H1 (cell line): ENCODE measurements around the gene TRIM47. TPM values are rescaled to one million over a fixed set of nuclear protein-coding genes. Genes with fewer than 3 reads are reported as not detected.

Experiments used
- CHD1 ChIP-seq: IDR thresholded peaks from 2 replicates; pipeline ENCODE4 v1.6.1; 2012; ENCODE audit warnings: low read depth, low read length, improper control_type of control experiment
- CHD2 ChIP-seq: IDR thresholded peaks from 2 replicates; pipeline ENCODE4 v1.6.1; 2012; ENCODE audit warnings: low read length, improper control_type of control experiment
- NRF1 ChIP-seq: IDR thresholded peaks from 2 replicates; pipeline ENCODE4 v1.6.1; 2011; ENCODE audit warnings: mild to moderate bottlenecking, low read depth, low read length, improper control_type of control experiment
- POLR2AphosphoS5 ChIP-seq: IDR thresholded peaks from 2 replicates; pipeline ENCODE4 v1.6.1; 2011; ENCODE audit warnings: low read depth, low read length
- SAP30 ChIP-seq: fragments of 300-600 bp; sonication (generic); IDR thresholded peaks from 2 replicates; pipeline ENCODE4 v1.7.1; 2012; ENCODE audit warnings: low read length, moderate library complexity, mild to moderate bottlenecking, inconsistent platforms; ENCODE audit not compliant: insufficient read depth, insufficient replicate concordance
- SIX5 ChIP-seq: IDR thresholded peaks from 2 replicates; pipeline ENCODE4 v1.6.1; 2011; ENCODE audit warnings: mild to moderate bottlenecking, low read depth, low read length
- TAF1 ChIP-seq: IDR thresholded peaks from 2 replicates; pipeline ENCODE4 v1.6.1; 2011; ENCODE audit warnings: mild to moderate bottlenecking, low read depth, low read length
- polyA plus RNA-seq, 7 experiments: library from polyadenylated mRNA; depleted of rRNA in 3 of 7; stranded (reverse) in 5 of 7; unstranded in 2 of 7; fragments of >200 nt in 5 of 7; fragments of 200-250 nt in 2 of 7; gene quantifications; 1 replicate in 5 of 7; 2 replicates in 1 of 7; 4 replicates in 1 of 7; pipeline versions ENCODE4 v1.2.1 to v1.2.3, GENCODE V29; 2011 to 2013; ENCODE audit warnings: missing spikeins in 2 of 7, mixed read lengths in 2 of 7
- total RNA-seq: library from RNA; stranded (reverse); fragmentation: NEBNext Ultra II Directional; extraction: Animal tissue kit (Norgen Biotek cat#: 25700); gene quantifications from 2 replicates; pipeline ENCODE4 v1.2.1, GENCODE V29; 2021

TRIM47 gene
- total and polyA plus RNA-seq, 2 of the 8 experiments (the other 6 are each of a cell fraction or from before 2014, with no cell fraction given) = 6.3 to 6.4 TPM

DNA sequence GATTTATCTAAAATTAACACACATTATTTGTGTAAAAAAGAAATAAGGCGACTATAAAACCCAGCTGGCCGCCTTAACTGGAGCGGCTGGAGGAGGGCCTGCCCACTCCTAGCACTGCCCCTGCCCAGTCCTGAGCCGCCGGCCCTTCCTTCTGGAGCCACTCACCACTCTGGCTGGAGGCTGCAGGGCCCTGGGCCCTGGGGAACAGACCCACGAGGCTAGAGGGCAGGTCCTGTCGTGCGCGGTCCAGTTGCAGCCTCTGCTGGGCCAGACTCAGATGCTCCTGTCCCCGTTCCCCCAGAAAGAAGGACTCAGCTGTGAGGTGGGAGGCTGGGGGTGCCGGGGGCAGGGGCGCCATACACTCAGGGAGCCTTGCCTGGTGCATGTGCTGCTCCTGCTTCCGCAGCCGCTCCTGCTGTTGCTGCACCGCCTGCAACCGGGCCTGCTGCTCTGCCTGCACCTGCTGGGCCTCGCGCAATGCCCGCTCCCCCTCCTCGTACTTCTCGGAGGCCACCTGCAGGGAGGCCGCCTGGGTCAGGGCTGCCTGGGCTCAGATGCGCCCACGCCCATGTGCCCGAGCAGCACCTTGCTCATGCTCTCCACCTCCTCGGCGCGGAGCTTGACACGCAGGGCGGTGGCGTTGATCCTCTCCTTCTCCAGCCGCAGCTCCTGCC lies 35.3 kb upstream of the TRIM47 start (continued):
- TF ChIP-seq TAF1 = no peak
- no peak for TF ChIP-seq CHD2
- TF ChIP-seq SIX5 = no peak
- no peak for TF ChIP-seq NRF1
- TF ChIP-seq CHD1 = no peak
- TF ChIP-seq POLR2AphosphoS5 = no peak
- no peak for TF ChIP-seq SAP30
